H1 (cell line): ENCODE measurements around the gene ATP13A3. TPM values are rescaled to one million over a fixed set of nuclear protein-coding genes. Genes with fewer than 3 reads are reported as not detected.

ENCODE experiments used
- CTCF ChIA-PET: fragments of 300-600 bp; sonication (Branson Sonifier 250); formaldehyde crosslinking; loops from one replicate; lab custom pipeline; 2021; ENCODE audit not compliant: partially characterized antibody; lab: Charles Lee
- POLR2A ChIA-PET: fragments of 300-600 bp; sonication (Branson Sonifier 250); formaldehyde crosslinking; loops from one replicate; lab custom pipeline; 2021; ENCODE audit warnings: inconsistent platforms; ENCODE audit not compliant: partially characterized antibody; lab: Charles Lee
- DNase-seq, 2 experiments: peaks; one replicate each; pipeline versions ENCODE4 v3.0.0 to v3.0.0-alpha.2; 2010 to 2022; ENCODE audit warnings: low spot score in 2 of 2, low read depth in 1 of 2, mixed read lengths in 1 of 2
- FAIRE-seq: peaks from 2 replicates; lab custom pipeline; 2011; peaks lifted over from hg19 to GRCh38; lab: Jason Lieb, UNC
- H2AFZ ChIP-seq: 2 replicates; pipeline ENCODE4 v1.8.1; 2012; ENCODE audit warnings: low read length, inconsistent platforms
- H2AK5ac ChIP-seq: 2 replicates; pipeline ENCODE4 v1.6.1; 2013; ENCODE audit warnings: low read depth, low read length
- H2BK120ac ChIP-seq: replicated peaks from 2 replicates; pipeline ENCODE3; 2013; ENCODE audit warnings: low read depth, low read length, inconsistent platforms
- H2BK12ac ChIP-seq: 2 replicates; pipeline ENCODE4 v1.6.1; 2013; ENCODE audit warnings: low read depth, low read length
- H2BK15ac ChIP-seq: 2 replicates; pipeline ENCODE4 v1.6.1; 2013; ENCODE audit warnings: low read length
- H2BK20ac ChIP-seq: 2 replicates; pipeline ENCODE4 v1.6.1; 2013; ENCODE audit warnings: low read length
- H2BK5ac ChIP-seq: 2 replicates; pipeline ENCODE4 v1.6.1; 2013; ENCODE audit warnings: low read depth, low read length
- H3K14ac ChIP-seq: 2 replicates; pipeline ENCODE4 v1.6.1; 2013; ENCODE audit warnings: inconsistent platforms; ENCODE audit not compliant: insufficient read length
- H3K18ac ChIP-seq: 2 replicates; pipeline ENCODE4 v1.6.1; 2013; ENCODE audit warnings: low read length; ENCODE audit errors: extremely low read depth
- H3K23ac ChIP-seq: 2 replicates; pipeline ENCODE4 v1.6.1; 2013; ENCODE audit warnings: inconsistent platforms; ENCODE audit not compliant: insufficient read length
- H3K23me2 ChIP-seq: 2 replicates; pipeline ENCODE4 v1.6.1; 2013; ENCODE audit warnings: low read depth, low read length
- H3K27ac ChIP-seq: 2 replicates; pipeline ENCODE4 v1.6.1; 2011; ENCODE audit warnings: low read depth, low read length, inconsistent platforms
- H3K27me3 ChIP-seq, 4 experiments: replicated peaks in 1 of 4; 1 replicate in 1 of 4; 2 replicates in 3 of 4; pipeline versions ENCODE4 v1.6.1 to v1.8.1; 2011 to 2013; ENCODE audit warnings: low read length in 3 of 4, mild to moderate bottlenecking in 3 of 4, inconsistent platforms in 2 of 4, mixed read lengths in 2 of 4, moderate library complexity in 1 of 4; ENCODE audit not compliant: control insufficient read depth in 3 of 4, insufficient read depth in 3 of 4; ENCODE audit errors: extremely low read depth in 1 of 4
- H3K36me3 ChIP-seq, 4 experiments: 2 replicates each; pipeline versions ENCODE4 v1.6.1 to v1.8.1; 2011 to 2013; ENCODE audit warnings: mild to moderate bottlenecking in 4 of 4, low read length in 3 of 4, moderate library complexity in 2 of 4, control low read depth in 1 of 4, inconsistent platforms in 1 of 4; ENCODE audit not compliant: insufficient read depth in 4 of 4, control insufficient read depth in 2 of 4
- H3K4ac ChIP-seq: replicated peaks from 2 replicates; pipeline ENCODE3; 2013; ENCODE audit warnings: low read length, low read depth, mixed read lengths, inconsistent platforms; ENCODE audit not compliant: insufficient read length
- H3K4me1 ChIP-seq, 4 experiments: replicated peaks in 1 of 4; 1 replicate in 1 of 4; 2 replicates in 3 of 4; pipeline versions ENCODE4 v1.6.1 to v1.8.1; 2011 to 2013; ENCODE audit warnings: low read length in 3 of 4, inconsistent platforms in 2 of 4, mixed read lengths in 1 of 4; ENCODE audit not compliant: insufficient read depth in 4 of 4, control insufficient read depth in 3 of 4
- H3K4me2 ChIP-seq, 2 experiments: 2 replicates each; pipeline versions ENCODE4 v1.6.1 to v1.8.1; 2011 to 2013; ENCODE audit warnings: low read depth in 2 of 2, low read length in 2 of 2, control low read depth in 1 of 2, inconsistent platforms in 1 of 2, mild to moderate bottlenecking in 1 of 2; ENCODE audit not compliant: insufficient read depth in 1 of 2
- H3K4me3 ChIP-seq, 4 experiments: fragments of 200-600, 300-600 bp in 1 of 4; sonication (generic), shearing (Covaris generic), sonication (Bioruptor Twin) in 1 of 4; 2 replicates each; pipeline versions ENCODE4 v1.5.1 to v1.8.1; 2011 to 2016; ENCODE audit warnings: low read length in 4 of 4, low read depth in 3 of 4, control low read depth in 2 of 4, inconsistent platforms in 2 of 4, mild to moderate bottlenecking in 2 of 4, mixed read lengths in 1 of 4, moderate library complexity in 1 of 4; ENCODE audit not compliant: insufficient read depth in 2 of 4; ENCODE audit errors: extremely low read depth in 1 of 4
- H3K56ac ChIP-seq: replicated peaks from 2 replicates; pipeline ENCODE3; 2013; ENCODE audit warnings: low read depth, mild to moderate bottlenecking, mixed read lengths, low read length, inconsistent platforms; ENCODE audit not compliant: insufficient read length
- H3K79me1 ChIP-seq: 2 replicates; pipeline ENCODE4 v1.6.1; 2013; ENCODE audit warnings: low read depth, low read length, control low read depth
- H3K79me2 ChIP-seq, 2 experiments: 2 replicates each; pipeline versions ENCODE4 v1.6.1 to v1.8.1; 2012 to 2013; ENCODE audit warnings: low read length in 2 of 2, mild to moderate bottlenecking in 2 of 2, inconsistent platforms in 1 of 2; ENCODE audit not compliant: insufficient read depth in 2 of 2, control insufficient read depth in 1 of 2
- H3K9ac ChIP-seq, 4 experiments: replicated peaks in 1 of 4; 1 replicate in 1 of 4; 2 replicates in 3 of 4; pipeline versions ENCODE4 v1.6.1 to v1.8.1; 2011 to 2013; ENCODE audit warnings: low read depth in 3 of 4, low read length in 3 of 4, control low read depth in 2 of 4, mild to moderate bottlenecking in 2 of 4, moderate library complexity in 2 of 4, inconsistent platforms in 1 of 4; ENCODE audit errors: extremely low read depth in 1 of 4
- H3K9me3 ChIP-seq, 2 experiments: 2 replicates each; pipeline versions ENCODE4 v1.6.1 to v1.8.1; 2012 to 2013; ENCODE audit warnings: mild to moderate bottlenecking in 2 of 2, moderate library complexity in 2 of 2, control low read depth in 1 of 2, inconsistent platforms in 1 of 2, low read depth in 1 of 2, low read length in 1 of 2, mixed read lengths in 1 of 2; ENCODE audit not compliant: insufficient read depth in 2 of 2
- H4K20me1 ChIP-seq, 2 experiments: replicated peaks in 1 of 2; 2 replicates each; pipeline versions ENCODE3 to v1.8.1; 2011 to 2013; ENCODE audit warnings: inconsistent platforms in 2 of 2, low read length in 2 of 2, mild to moderate bottlenecking in 1 of 2; ENCODE audit not compliant: insufficient read depth in 2 of 2, control insufficient read depth in 1 of 2
- H4K5ac ChIP-seq: 2 replicates; pipeline ENCODE4 v1.6.1; 2013; ENCODE audit warnings: low read length, low read depth, mixed read lengths, inconsistent platforms; ENCODE audit not compliant: insufficient read length
- H4K8ac ChIP-seq: 2 replicates; pipeline ENCODE4 v1.8.0; 2013; ENCODE audit warnings: mild to moderate bottlenecking, moderate library complexity, low read length, inconsistent platforms; ENCODE audit not compliant: insufficient read depth; ENCODE audit errors: extremely low read depth
- H4K91ac ChIP-seq: replicated peaks from 2 replicates; pipeline ENCODE3; 2013; ENCODE audit warnings: low read length, mixed read lengths, inconsistent platforms; ENCODE audit not compliant: insufficient read length
- ASH2L ChIP-seq: fragments of 200-600, 300-600 bp; sonication (generic); IDR thresholded peaks from one replicate; pipeline ENCODE4 v1.7.1; 2017; ENCODE audit warnings: low read length
- CBX5 ChIP-seq: fragments of 300-800, 300-1000 bp; sonication (generic); IDR thresholded peaks from 2 replicates; pipeline ENCODE4 v1.7.1; 2016; ENCODE audit warnings: antibody characterized with exemption, low read length, low read depth
- CHD1 ChIP-seq: IDR thresholded peaks from 2 replicates; pipeline ENCODE4 v1.6.1; 2012; ENCODE audit warnings: low read depth, low read length, improper control_type of control experiment
- EZH2 ChIP-seq: fragments of 200-600 bp; sonication (generic); IDR thresholded peaks from 2 replicates; pipeline ENCODE4 v1.7.1; 2012; ENCODE audit warnings: low read depth, mild to moderate bottlenecking, moderate library complexity, low read length, inconsistent platforms; ENCODE audit not compliant: severe bottlenecking
- KDM5A ChIP-seq: fragments of 200-600 bp; IDR thresholded peaks from 2 replicates; pipeline ENCODE4 v1.7.1; 2012; ENCODE audit warnings: mild to moderate bottlenecking, low read length, inconsistent platforms, mixed read lengths
- POLR2A ChIP-seq, 2 experiments: IDR thresholded peaks; 1 replicate in 1 of 2; 2 replicates in 1 of 2; pipeline ENCODE4 v1.6.1; 2011; ENCODE audit warnings: low read depth in 2 of 2, low read length in 2 of 2, mild to moderate bottlenecking in 2 of 2; ENCODE audit errors: control extremely low read depth in 1 of 2
- RXRA ChIP-seq: IDR thresholded peaks from 2 replicates; pipeline ENCODE4 v1.6.1; 2011; ENCODE audit warnings: low read depth, mild to moderate bottlenecking, low read length, moderate library complexity; ENCODE audit not compliant: insufficient read depth
- SIRT6 ChIP-seq: IDR thresholded peaks from one replicate; pipeline ENCODE4 v1.7.1; 2012; ENCODE audit warnings: low read length, inconsistent platforms
- SIX5 ChIP-seq: IDR thresholded peaks from 2 replicates; pipeline ENCODE4 v1.6.1; 2011; ENCODE audit warnings: mild to moderate bottlenecking, low read depth, low read length
- SP1 ChIP-seq: IDR thresholded peaks from 2 replicates; pipeline ENCODE4 v1.6.1; 2011; ENCODE audit warnings: low read depth, low read length
- ZNF274 ChIP-seq: IDR thresholded peaks from 2 replicates; pipeline ENCODE4 v1.7.0; 2012; ENCODE audit warnings: low read length, borderline replicate concordance; ENCODE audit errors: extremely low read depth
- WGBS, 2 experiments: shearing (Covaris generic) in 1 of 2; methylation state at CpG; one replicate each; pipeline versions ENCODE4 v1.1.6 to v1.1.7; 2013 to 2015; ENCODE audit warnings: low lambda C conversion rate in 2 of 2, mixed read lengths in 2 of 2, inconsistent platforms in 1 of 2, low coverage in 1 of 2, missing lambda C conversion rate in 1 of 2; ENCODE audit not compliant: insufficient replicate concordance in 2 of 2, insufficient coverage in 1 of 2, insufficient read length in 1 of 2; ENCODE audit errors: extremely low coverage in 1 of 2, missing lambda C conversion rate in 1 of 2; 5-methylcytosine and 5-hydroxymethylcytosine counted together
- polyA plus RNA-seq, 7 experiments: library from polyadenylated mRNA; depleted of rRNA in 3 of 7; stranded (reverse) in 5 of 7; unstranded in 2 of 7; fragments of >200 nt in 5 of 7; fragments of 200-250 nt in 2 of 7; gene quantifications; 1 replicate in 5 of 7; 2 replicates in 1 of 7; 4 replicates in 1 of 7; pipeline versions ENCODE4 v1.2.1 to v1.2.3, GENCODE V29; 2011 to 2013; ENCODE audit warnings: missing spikeins in 2 of 7, mixed read lengths in 2 of 7
- total RNA-seq: library from RNA; stranded (reverse); fragmentation: NEBNext Ultra II Directional; extraction: Animal tissue kit (Norgen Biotek cat#: 25700); gene quantifications from 2 replicates; pipeline ENCODE4 v1.2.1, GENCODE V29; 2021

Gene ATP13A3
- total and polyA plus RNA-seq, 2 of the 8 experiments (the other 6 are each of a cell fraction or from before 2014, with no cell fraction given): 18.6 to 92.2 TPM

DNA sequence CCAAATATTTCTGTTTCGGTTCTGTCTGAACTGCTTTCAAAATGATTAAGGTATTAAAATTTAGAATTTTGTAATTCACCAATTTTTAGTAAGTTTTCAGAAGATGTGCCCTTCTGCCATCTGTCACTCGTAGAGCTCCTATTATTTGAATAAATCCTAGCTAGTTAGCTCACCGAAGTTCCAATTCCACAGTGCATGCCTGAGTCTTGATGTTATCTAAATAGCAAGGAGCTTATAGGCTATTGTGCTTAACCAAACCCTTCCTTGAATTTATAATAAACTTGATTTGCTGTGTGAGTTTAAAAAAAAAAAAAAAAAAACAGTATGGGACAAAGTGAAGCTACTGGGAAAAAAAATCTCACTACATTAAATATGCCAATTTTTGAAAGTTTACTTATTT is 18.7 kb downstream of the ATP13A3 start:
- Histone ChIP-seq H3K4ac (no peak overlapping the region), H2BK15ac (no peak overlapping the region), H3K14ac (no peak overlapping the region), H3K18ac (no peak overlapping the region), H2AK5ac (no peak overlapping the region), H4K5ac (no peak overlapping the region), H2BK120ac (no peak overlapping the region), H3K4me3 (no peak overlapping the region), H3K56ac (no peak overlapping the region), H2BK20ac (no peak overlapping the region), H3K79me1 (peaks cover 3% of the 10 kb centered on the region; the same call in 1 of the 2 replicates), H3K36me3 (no peaks in the 10 kb centered on the region), H4K8ac (no peak overlapping the region), H2AFZ (no peak overlapping the region), H3K9ac (no peak overlapping the region), H3K27ac (no peak overlapping the region), H3K4me2 (no peak overlapping the region), H2BK12ac (no peak overlapping the region), H4K91ac (no peak overlapping the region), H2BK5ac (no peak overlapping the region), H3K9me3 (no peaks in the 10 kb centered on the region), H3K23ac (no peak overlapping the region), H3K79me2 (peaks cover 0 to 97% of the 10 kb centered on the region in 2 experiments; a peak in 3 of 4 replicates), H3K27me3 (no peaks in the 10 kb centered on the region), H3K4me1 (peaks cover 0 to 3% (median 1%) of the 10 kb centered on the region in 4 experiments; a peak in 1 of 7 replicates), H4K20me1 (peaks cover 5 to 8% of the 10 kb centered on the region in 2 experiments), H3K23me2 (no peaks in the 10 kb centered on the region)
- ChIA-PET CTCF (interaction anchor here (1.1 to 1.9 kb wide), 3 partner anchors 36 to 137 kb away, joined by 4 to 6 read pairs (median 4); no protein-coding TSS in a partner anchor), POLR2A (interaction anchor here (0.6 to 0.7 kb wide), 2 partner anchors 165 to 1306 kb away, joined by 3 read pairs; no protein-coding TSS in a partner anchor)
- DNase-seq: no peak
- WGBS, 2 experiments: 84% methylated on average over 3 of the region's 3 CpGs; no CpG with 5 or more reads in 1 of the 2 experiments
- no peak for FAIRE-seq
- TF ChIP-seq SIRT6 (no peak), ASH2L (no peak), EZH2 (no peak), POLR2A (IDR thresholded peaks at IDR 0.05; ENCODE audit: control extremely low read depth in 1 of 2, low read depth in 2 of 2, low read length in 2 of 2) (no peak), SP1 (no peak), RXRA (no peak), ZNF274 (no peak), CHD1 (no peak), KDM5A (no peak), SIX5 (no peak), CBX5 (no peak)
